Suppressor macrophage treated with lipopolysaccharide for 4 hours (primary cell): ENCODE results near the gene UBE2S.
A peak's percentile ranks its signal among the peaks of the same experiment; 100 is the strongest.

Source experiments
- DNase-seq: peaks from one replicate; pipeline ENCODE4 v3.0.0-alpha.2; 2020

The UBE2S gene

DNA sequence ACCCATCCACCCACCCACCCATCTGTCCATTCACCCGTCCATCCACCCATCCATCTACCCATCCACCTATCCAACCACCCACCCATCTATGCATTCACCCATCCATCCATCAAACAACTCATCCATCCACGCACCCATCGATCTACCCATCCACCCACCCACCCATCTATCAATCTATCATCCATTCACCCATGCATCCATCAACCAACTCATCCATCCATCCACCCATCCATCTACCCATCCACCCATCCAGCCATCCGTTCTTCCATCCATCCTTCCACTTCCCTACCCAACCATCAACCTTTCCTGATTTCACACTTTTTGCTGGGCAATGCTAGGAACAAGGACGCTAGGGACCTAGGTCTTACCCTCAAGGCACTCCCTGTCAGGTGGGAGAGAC, 25.6 kb downstream of the UBE2S start:
- DNase-seq: no peak

GRCh38 chr19:55379174-55379573, 28.4 kb downstream of the UBE2S start:
- DNase-seq: no peak

- no peak for DNase-seq
These were observed 30.0 kb downstream of the UBE2S start for GRCh38 chr19:55377356-55378131.

DNA sequence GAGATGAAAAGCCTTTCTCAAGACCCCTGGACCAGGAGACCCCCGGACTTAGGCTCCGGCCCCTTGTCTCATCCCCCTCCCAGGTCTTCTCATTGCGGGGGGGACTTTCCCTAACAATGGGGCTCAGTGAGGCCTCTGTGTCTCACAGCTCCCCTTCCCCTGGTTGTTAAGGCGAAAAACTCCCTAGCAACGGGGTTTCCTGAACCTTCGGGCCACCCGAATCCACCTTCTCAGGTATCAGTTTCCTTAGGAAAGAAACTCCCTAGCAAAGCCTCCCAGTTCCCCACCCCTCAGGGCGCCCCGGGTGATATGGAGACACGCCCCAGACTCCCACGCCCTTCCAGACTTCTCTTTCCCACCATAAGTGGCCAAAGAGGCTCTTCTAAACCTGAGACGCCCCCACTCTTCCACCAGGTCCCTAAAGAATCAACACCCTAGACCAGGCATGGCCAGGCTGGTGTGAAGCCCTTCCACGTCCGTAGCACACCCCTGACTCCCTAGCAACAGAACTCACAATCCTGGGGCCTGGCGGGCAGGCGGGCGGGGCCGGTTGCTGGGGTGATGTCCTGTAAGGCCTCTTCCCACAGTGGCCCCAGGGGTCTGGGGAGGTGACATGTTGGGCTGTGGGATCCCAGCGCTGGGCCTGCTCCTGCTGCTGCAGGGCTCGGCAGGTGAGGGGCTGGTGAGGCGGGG, 31.2 kb downstream of the UBE2S start, which contains the start of gene TMEM190:
Gene TMEM190 (plus strand): TSS at position 586 of the 693 bp plus-strand sequence. CDS start 28 bp downstream, at position 614.
- DNase-seq: no peak

- no peak for DNase-seq
These were observed 33.4 kb downstream of the UBE2S start for GRCh38 chr19:55373993-55374757.

GRCh38 chr19:55373306-55373992, 34.1 kb downstream of the UBE2S start:
- DNase-seq: no peak

- no peak for DNase-seq
These were observed 35.1 kb downstream of the UBE2S start for GRCh38 chr19:55372316-55373081.

GRCh38 chr19:55370305-55370988, 37.1 kb downstream of the UBE2S start, which contains the start of gene IL11:
Gene IL11, minus strand, starts transcription at chr19:55370463. Its CDS starts 153 bp downstream, at chr19:55370310.
- no peak for DNase-seq

- DNase-seq: no peak
These were observed 37.8 kb downstream of the UBE2S start for GRCh38 chr19:55369653-55370304.

DNA sequence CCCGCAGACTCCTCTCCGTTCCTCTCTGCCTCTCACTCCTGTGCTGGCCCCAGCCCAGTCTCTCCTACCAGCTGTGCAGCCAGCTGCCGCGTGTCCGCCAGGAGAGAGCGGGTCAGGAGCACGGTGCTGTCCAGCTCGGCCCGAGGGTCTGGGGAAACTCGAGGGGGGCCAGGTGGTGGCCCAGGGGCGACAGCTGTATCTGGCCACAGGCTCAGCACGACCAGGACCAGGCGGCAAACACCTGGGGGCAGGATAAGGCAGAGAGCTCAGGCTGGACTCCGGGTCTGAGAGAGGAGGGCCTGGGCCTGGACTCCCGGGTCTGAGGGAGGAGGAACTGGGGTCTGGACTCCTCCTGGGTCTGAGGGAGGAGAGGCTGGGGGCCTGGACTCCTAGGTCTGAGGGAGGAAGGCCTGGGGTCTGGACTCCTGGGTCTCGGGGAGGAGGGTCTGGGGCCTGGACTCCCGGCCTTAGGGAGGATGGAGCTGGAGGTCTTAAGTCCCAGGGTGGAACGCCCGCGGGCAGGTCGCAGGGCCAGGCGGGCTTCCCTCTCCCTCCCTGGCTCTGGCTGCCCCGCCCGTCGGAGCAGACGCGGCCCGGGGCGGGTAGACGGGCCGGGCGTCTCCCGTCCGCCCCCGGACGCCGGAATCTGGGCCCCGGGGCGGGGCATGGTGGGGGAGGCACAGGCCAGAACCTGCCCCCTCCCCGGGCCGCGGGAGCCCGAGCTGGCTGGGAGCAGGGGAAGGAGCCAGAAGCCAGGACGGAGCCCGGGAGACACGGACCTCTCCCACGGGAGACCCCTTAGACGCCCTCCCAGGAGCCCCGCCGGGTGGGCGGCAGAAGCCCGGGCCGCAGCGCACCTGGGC, 38.7 kb downstream of the UBE2S start:
- peak; percentile 47 for DNase-seq

- no peak for DNase-seq
These were observed 39.5 kb downstream of the UBE2S start for GRCh38 chr19:55368106-55368505.

GRCh38 chr19:55366790-55367189, 40.8 kb downstream of the UBE2S start:
- DNase-seq: no peak

- DNase-seq: no peak
These were observed 41.6 kb downstream of the UBE2S start for GRCh38 chr19:55365964-55366363.

GRCh38 chr19:55365245-55365644, 42.3 kb downstream of the UBE2S start:
- DNase-seq: no peak

GRCh38 chr19:55362990-55363716, 44.4 kb downstream of the UBE2S start, which contains the start of gene GARIN5B:
Gene GARIN5B, minus strand, starts transcription at chr19:55363260. Its CDS starts 194 bp downstream, at chr19:55363066.
- DNase-seq: no peak

DNA sequence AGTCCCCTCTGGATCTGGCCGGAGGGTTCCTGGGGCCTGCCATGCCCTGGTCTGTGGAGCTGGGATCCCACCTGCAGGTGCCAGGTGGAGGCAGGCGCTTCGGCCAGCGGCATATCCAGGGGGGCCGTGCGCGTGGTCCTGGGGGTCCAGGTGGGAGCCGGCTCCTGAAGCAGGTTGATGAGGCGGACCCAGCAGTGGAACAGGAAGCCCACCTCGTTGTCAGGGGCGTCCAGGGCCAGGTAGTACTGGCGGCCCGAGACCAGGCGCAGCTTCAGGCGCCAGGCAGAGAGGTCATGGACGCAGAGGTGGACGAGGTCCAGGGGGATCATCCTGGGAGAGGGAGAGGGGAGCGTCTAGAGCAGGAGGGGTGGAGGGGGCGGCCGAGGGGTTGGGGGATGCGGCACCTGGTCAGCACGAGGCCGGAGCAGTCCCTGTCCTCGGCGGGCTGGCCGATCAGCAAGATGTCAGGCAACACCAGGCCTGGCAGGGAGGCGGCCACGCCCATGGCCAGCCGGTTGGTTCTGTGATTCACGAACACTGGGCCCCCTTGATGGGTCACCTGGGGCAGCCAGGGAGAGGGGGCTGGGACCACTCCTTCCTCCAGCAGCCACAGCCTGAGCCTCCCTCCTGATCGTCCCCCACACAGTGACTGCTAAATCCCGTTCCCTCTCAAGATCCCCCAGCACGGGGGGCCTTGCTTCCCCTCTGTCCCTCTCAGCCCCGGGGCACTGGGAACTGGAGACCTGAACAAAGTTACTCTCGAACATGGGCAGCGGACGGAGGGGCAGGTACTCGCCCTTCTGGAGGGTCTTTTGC, 45.2 kb downstream of the UBE2S start:
- no peak for DNase-seq

DNA sequence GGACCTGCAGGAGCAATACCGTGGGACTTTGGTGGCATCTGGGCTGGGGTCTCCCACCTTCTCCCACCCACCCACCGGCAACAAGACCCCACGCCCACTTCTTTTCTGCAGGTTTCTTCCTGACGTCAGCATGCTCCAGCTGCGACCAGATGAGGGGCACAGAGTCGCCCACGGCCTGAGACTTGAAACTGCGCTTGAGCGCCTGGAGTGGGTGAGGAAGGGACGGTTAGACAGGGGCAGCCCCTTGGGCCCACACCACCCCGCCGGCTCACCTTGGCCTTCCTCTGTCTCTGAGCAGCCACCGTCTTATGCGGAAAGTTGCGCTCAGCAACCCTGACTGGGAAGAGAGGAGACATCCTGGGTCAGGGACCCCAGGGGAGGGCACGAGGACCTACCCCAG, 46.7 kb downstream of the UBE2S start:
- DNase-seq: no peak
